Colonic mucosa (tissue), 4 donors: ENCODE results near the gene WDFY3. TPM values are rescaled to one million over a fixed set of nuclear protein-coding genes. Genes with fewer than 3 reads are reported as not detected.

ENCODE experiments used
- DNase-seq: peaks from one replicate; pipeline ENCODE4 v3.0.0-alpha.2; 2020
- H3K27ac ChIP-seq: fragments of 200-600 bp; one replicate; pipeline ENCODE4 v1.8.0; 2021
- H3K27me3 ChIP-seq: fragments of 200-600 bp; one replicate; pipeline ENCODE4 v1.8.0; 2021
- H3K36me3 ChIP-seq: fragments of 200-600 bp; one replicate; pipeline ENCODE4 v1.8.0; 2021
- H3K4me1 ChIP-seq: fragments of 200-600 bp; one replicate; pipeline ENCODE4 v1.8.0; 2021; ENCODE audit warnings: mild to moderate bottlenecking
- H3K4me3 ChIP-seq: fragments of 200-600 bp; one replicate; pipeline ENCODE4 v1.8.0; 2021
- H3K9ac ChIP-seq, 2 donors: one replicate each; pipeline ENCODE4 v1.7.0; 2013; ENCODE audit warnings: control low read depth in 2 of 2, low read depth in 2 of 2, low read length in 2 of 2
- H3K9me3 ChIP-seq: fragments of 200-600 bp; one replicate; pipeline ENCODE4 v1.8.0; 2021
- intact Hi-C: fragments of 100-400 bp; cut with DNase I; formaldehyde crosslinking; loops from one replicate; pipeline ENCODE4 v1.14.1; 2022
- total RNA-seq, 2 donors: library from RNA; stranded (reverse); fragmentation: NEBNext Ultra II Directional in 1 of 2; extraction: Animal tissue kit (Norgen Biotek cat#: 25700) in 1 of 2; gene quantifications; one replicate each; pipeline ENCODE4 v1.2.1, GENCODE V29; 2021
- TF ChIP-seq, protein P1 (sequence below): fragments of 200-600 bp; IDR thresholded peaks from one replicate; pipeline ENCODE4 v1.8.0; 2022; ENCODE audit warnings: antibody characterized with exemption, mild to moderate bottlenecking
- donor health status: healthy.
- donor health status: DM: no; HTN: no; CAD: no.
- donor health status: DM: no; HTN: no; CAD: no.

Gene WDFY3
- total RNA-seq, 2 donors from 2014 or later: 46.3 to 50.8 TPM

DNA sequence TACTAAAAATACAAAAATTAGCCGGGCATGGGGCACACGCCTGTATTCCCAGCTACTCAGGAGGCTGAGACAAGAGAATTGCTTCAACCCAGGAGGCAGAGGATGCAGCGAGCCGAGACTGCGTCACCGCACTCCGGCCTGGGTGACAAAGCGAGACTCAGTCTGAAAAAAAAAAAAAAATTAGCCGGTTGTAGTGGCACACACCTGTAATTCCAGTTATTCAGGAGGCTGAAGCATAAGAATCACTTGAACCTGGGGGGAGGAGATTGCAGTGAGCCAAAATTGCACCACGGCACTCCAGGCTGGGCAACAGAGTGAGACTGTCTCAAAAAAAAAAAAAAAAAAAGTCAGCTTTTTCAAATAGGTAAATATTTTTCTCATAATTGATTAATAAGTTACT is 71.9 kb downstream of the WDFY3 start:
- intact Hi-C loops: no loop called here
- no peak overlapping the region for H3K4me3 ChIP-seq
- no peaks in the 10 kb centered on the region for H3K27me3 ChIP-seq
- H3K36me3 ChIP-seq: no peaks in the 10 kb centered on the region
- no peak overlapping the region for H3K27ac ChIP-seq
- H3K9ac ChIP-seq: no peak overlapping the region
- DNase-seq: no peak
- H3K4me1 ChIP-seq: no peaks in the 10 kb centered on the region
- TF ChIP-seq, protein P1, sequence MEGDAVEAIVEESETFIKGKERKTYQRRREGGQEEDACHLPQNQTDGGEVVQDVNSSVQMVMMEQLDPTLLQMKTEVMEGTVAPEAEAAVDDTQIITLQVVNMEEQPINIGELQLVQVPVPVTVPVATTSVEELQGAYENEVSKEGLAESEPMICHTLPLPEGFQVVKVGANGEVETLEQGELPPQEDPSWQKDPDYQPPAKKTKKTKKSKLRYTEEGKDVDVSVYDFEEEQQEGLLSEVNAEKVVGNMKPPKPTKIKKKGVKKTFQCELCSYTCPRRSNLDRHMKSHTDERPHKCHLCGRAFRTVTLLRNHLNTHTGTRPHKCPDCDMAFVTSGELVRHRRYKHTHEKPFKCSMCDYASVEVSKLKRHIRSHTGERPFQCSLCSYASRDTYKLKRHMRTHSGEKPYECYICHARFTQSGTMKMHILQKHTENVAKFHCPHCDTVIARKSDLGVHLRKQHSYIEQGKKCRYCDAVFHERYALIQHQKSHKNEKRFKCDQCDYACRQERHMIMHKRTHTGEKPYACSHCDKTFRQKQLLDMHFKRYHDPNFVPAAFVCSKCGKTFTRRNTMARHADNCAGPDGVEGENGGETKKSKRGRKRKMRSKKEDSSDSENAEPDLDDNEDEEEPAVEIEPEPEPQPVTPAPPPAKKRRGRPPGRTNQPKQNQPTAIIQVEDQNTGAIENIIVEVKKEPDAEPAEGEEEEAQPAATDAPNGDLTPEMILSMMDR: no peak
- no peaks in the 10 kb centered on the region for H3K9me3 ChIP-seq

DNA sequence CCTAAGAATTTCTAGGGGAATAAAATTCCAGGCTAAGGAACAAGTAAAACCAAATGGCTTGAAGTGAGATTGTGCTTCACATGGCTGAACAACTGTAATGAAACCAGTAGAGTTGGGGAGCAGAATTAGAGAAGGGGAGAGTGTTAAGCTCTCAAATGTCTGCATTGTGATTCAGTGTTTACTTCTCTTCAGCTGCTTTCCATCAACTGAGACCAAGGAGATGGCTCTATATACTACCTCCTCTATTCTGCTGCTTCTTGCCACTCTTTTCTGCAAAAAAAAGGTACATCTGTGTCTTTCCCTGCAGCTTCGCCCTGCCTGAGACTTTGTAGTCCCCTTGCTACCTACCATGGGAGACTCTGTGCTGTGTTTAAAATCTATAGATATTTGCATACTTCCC is 73.5 kb downstream of the WDFY3 start:
- Histone ChIP-seq H3K9ac (no peak overlapping the region), H3K9me3 (no peaks in the 10 kb centered on the region), H3K4me1 (no peaks in the 10 kb centered on the region), H3K36me3 (no peaks in the 10 kb centered on the region), H3K27me3 (no peaks in the 10 kb centered on the region), H3K4me3 (no peak overlapping the region), H3K27ac (no peak overlapping the region)
- TF ChIP-seq, protein P1: no peak
- no peak for DNase-seq
- intact Hi-C loops: no loop called here

DNA sequence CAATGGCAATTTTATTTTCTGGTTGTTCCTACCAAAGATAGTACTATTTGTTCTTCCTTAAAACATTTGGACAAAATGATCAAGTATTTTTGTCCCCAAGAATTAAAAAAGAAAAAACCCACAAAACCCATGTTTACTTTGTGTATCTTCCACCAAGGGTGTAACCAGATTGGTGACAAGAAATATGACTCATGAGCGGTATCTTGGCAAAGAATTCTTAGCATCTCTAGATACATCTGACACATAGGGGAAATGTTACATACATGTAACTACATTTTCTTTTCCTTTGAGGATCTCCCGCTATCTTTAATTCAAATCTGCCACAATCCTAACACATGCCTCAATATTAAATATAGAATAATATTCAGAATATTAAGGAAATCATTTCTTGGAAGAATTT is 78.7 kb downstream of the WDFY3 start:
- intact Hi-C loops: no loop called here
- no peaks in the 10 kb centered on the region for H3K4me1 ChIP-seq

DNA sequence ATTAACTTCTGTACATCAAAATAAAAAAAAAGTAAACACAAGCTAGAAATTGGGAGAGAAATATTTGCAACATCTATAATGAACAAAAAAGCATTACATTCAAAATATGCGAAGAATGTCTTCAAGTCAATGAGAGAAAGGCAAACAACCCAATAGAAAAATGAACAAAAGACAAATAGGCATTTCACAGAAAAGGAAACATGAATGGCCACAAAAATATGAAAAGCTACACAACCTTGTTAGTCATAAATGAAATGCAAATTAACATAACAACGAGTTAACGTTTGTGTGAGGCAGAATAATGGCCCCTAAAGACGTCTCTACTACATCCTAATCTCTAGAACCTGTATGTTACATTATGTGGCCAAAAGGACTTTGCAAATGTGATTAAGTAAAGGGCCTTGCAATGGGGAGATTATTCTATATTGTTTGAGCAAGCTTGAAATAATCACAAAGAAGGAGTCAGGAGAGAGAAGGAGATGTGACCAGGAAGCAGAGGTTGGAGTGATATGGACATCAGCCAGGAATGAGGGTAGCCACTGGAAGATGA is 86.8 kb downstream of the WDFY3 start:
- Histone ChIP-seq H3K9me3 (no peaks in the 10 kb centered on the region), H3K9ac (no peak overlapping the region), H3K4me3 (no peak overlapping the region), H3K4me1 (no peaks in the 10 kb centered on the region), H3K27me3 (no peaks in the 10 kb centered on the region), H3K27ac (no peak overlapping the region), H3K36me3 (no peaks in the 10 kb centered on the region)
- no peak for DNase-seq
- intact Hi-C loops: no loop called here
- TF ChIP-seq, protein P1: no peak

More for the DNA sequence above, 78.7 kb downstream of the WDFY3 start:
- no peak for DNase-seq
- H3K27me3 ChIP-seq: no peaks in the 10 kb centered on the region
- H3K4me3 ChIP-seq: no peak overlapping the region
- TF ChIP-seq, protein P1: no peak
- no peak overlapping the region for H3K9ac ChIP-seq
- no peaks in the 10 kb centered on the region for H3K36me3 ChIP-seq
- no peaks in the 10 kb centered on the region for H3K9me3 ChIP-seq
- no peak overlapping the region for H3K27ac ChIP-seq

DNA sequence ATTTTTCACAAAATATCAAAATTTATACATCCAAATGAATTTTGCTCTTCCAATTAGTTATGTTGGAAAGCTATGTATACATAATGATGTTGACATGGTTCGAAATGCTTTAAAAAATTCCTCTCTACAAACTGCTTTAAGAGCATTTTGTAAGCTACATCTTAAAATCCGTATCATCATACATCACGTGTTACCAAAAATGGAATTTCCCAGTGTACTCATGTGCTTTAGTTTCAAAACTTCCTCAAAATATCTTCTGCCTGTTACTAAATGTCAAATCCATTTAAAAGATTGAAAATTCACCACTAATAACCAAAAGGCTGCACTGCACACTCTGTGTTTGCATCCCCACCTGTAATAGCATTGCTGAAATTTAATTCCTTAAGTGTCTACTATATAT is 87.9 kb downstream of the WDFY3 start:
- Histone ChIP-seq H3K27ac (no peak overlapping the region), H3K9me3 (no peaks in the 10 kb centered on the region), H3K4me1 (no peaks in the 10 kb centered on the region), H3K36me3 (no peaks in the 10 kb centered on the region), H3K4me3 (no peak overlapping the region), H3K27me3 (no peaks in the 10 kb centered on the region), H3K9ac (no peak overlapping the region)
- intact Hi-C loops: no loop called here
- no peak for DNase-seq
- TF ChIP-seq, protein P1: no peak
